ENCODE results near the gene POLD3.

DNA sequence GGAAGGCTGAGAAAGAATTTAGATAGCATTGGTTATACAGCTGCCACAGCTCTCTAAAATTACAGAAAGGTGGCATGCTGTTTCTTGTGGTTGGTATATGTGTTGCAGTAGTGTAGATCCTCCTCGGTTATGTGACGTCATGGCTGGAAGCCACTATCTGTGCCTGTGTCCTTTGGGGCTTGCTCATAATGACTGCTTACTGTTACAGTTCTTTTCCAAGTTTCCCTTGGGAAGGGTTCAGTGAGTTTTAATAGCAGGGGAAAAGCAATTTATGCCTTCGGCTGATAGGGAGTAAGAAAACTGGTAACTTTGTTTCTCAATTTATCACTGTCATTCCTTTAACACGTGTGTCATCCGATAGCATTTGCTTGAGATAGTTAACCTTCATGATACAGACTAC is 47.2 kb downstream of the POLD3 start:
- TF ChIP-seq, protein P1, sequence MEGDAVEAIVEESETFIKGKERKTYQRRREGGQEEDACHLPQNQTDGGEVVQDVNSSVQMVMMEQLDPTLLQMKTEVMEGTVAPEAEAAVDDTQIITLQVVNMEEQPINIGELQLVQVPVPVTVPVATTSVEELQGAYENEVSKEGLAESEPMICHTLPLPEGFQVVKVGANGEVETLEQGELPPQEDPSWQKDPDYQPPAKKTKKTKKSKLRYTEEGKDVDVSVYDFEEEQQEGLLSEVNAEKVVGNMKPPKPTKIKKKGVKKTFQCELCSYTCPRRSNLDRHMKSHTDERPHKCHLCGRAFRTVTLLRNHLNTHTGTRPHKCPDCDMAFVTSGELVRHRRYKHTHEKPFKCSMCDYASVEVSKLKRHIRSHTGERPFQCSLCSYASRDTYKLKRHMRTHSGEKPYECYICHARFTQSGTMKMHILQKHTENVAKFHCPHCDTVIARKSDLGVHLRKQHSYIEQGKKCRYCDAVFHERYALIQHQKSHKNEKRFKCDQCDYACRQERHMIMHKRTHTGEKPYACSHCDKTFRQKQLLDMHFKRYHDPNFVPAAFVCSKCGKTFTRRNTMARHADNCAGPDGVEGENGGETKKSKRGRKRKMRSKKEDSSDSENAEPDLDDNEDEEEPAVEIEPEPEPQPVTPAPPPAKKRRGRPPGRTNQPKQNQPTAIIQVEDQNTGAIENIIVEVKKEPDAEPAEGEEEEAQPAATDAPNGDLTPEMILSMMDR (IDR thresholded peaks at IDR 0.05) = no peak
- TF ChIP-seq POLR2A (IDR thresholded peaks at IDR 0.05) = no peak

All from upper lobe of left lung (tissue), 4 donors.